BJ (cell line): ENCODE results near the gene PHF11. TPM values are rescaled to one million over a fixed set of nuclear protein-coding genes. Genes with fewer than 3 reads are reported as not detected.
"Not testable (repeated sequence)": the region's sequence is repeated elsewhere in the genome, so short reads cannot be mapped to it uniquely, and the experiment has no call there.

Experiments
- CTCF ChIA-PET: fragments of 350-600 bp; formaldehyde crosslinking; extraction: SDS; loops from one replicate; lab custom pipeline; 2021; ENCODE audit warnings: antibody characterized with exemption, inconsistent platforms; lab: Yijun Ruan, JAX
- POLR2A ChIA-PET: fragments of 300-600 bp; sonication (Branson Sonifier 250); formaldehyde crosslinking; extraction: SDS; loops from one replicate; lab custom pipeline; 2021; ENCODE audit warnings: antibody characterized with exemption; lab: Charles Lee
- DNase-seq: peaks from one replicate; pipeline ENCODE4 v3.0.0-alpha.2; 2011; ENCODE audit warnings: low read depth
- H3K27me3 ChIP-seq: 2 replicates; pipeline ENCODE4 v1.6.0; 2011; ENCODE audit warnings: low read length; ENCODE audit not compliant: control insufficient read depth, insufficient read depth
- H3K36me3 ChIP-seq: 2 replicates; pipeline ENCODE4 v1.5.1; 2011; ENCODE audit warnings: low read length; ENCODE audit not compliant: control insufficient read depth, insufficient read depth
- H3K4me3 ChIP-seq: 2 replicates; pipeline ENCODE4 v1.5.1; 2011; ENCODE audit warnings: low read depth, mild to moderate bottlenecking, control low read depth, low read length
- CTCF ChIP-seq: IDR thresholded peaks from 2 replicates; pipeline ENCODE4 v1.5.1; 2011; ENCODE audit warnings: low read depth, mild to moderate bottlenecking, control low read depth, inconsistent platforms, low read length, moderate library complexity; ENCODE audit not compliant: insufficient read depth
- polyA plus RNA-seq: library from polyadenylated mRNA; depleted of rRNA; stranded (reverse); fragments of >200 nt; gene quantifications from 2 replicates; pipeline ENCODE4 v1.2.3, GENCODE V29; 2011

The PHF11 gene
- polyA plus RNA-seq, 1 experiment, result 18.7 TPM

- 0 out of 2 replicates have a peak, but pooled peaks cover 2% of the 10 kb centered on the region for H3K36me3 ChIP-seq
- H3K4me3 ChIP-seq, result no peak overlapping the region
- DNase-seq, result no peak
- POLR2A ChIA-PET, result no interaction called here
- H3K27me3 ChIP-seq, result no peaks in the 10 kb centered on the region
- CTCF ChIA-PET, result interaction anchor here (1.4 kb wide), 1 partner anchor 10 kb away, joined by 4 read pairs; no protein-coding TSS in a partner anchor
- no peak for TF ChIP-seq CTCF
Measured at GRCh38 chr13:49561062-49561410, 65.3 kb downstream of the PHF11 start.

- H3K36me3 ChIP-seq, result 0 out of 2 replicates have a peak, but pooled peaks cover 1% of the 10 kb centered on the region
- no peak for DNase-seq
- TF ChIP-seq CTCF, result no peak
- H3K4me3 ChIP-seq, result no peak overlapping the region
- ChIA-PET CTCF (interaction anchor here (1.3 kb wide), 1 partner anchor 44 kb away, joined by 3 read pairs; no protein-coding TSS in a partner anchor), POLR2A (no interaction called here)
- no peaks in the 10 kb centered on the region for H3K27me3 ChIP-seq
Measured at GRCh38 chr13:49563516-49563915, 67.8 kb downstream of the PHF11 start.

GRCh38 chr13:49565461-49565860, 69.7 kb downstream of the PHF11 start:
- CTCF ChIA-PET, H3K4me3 ChIP-seq, DNase-seq, H3K27me3 ChIP-seq, H3K36me3 ChIP-seq, POLR2A ChIA-PET: not testable (repeated sequence)

GRCh38 chr13:49566461-49566860, 70.7 kb downstream of the PHF11 start:
- Histone ChIP-seq H3K36me3 (0 out of 2 replicates have a peak, but pooled peaks cover 1% of the 10 kb centered on the region), H3K4me3 (no peak overlapping the region), H3K27me3 (no peaks in the 10 kb centered on the region)
- no peak for TF ChIP-seq CTCF
- ChIA-PET POLR2A (no interaction called here), CTCF (no interaction called here)
- DNase-seq, result no peak

GRCh38 chr13:49567491-49567890, 71.7 kb downstream of the PHF11 start:
- POLR2A ChIA-PET, result no interaction called here
- H3K27me3 ChIP-seq, result no peaks in the 10 kb centered on the region
- CTCF ChIA-PET, result no interaction called here
- no peak overlapping the region for H3K4me3 ChIP-seq
- no peak for DNase-seq
- H3K36me3 ChIP-seq, result 0 out of 2 replicates have a peak, but pooled peaks cover 1% of the 10 kb centered on the region
- TF ChIP-seq CTCF, result no peak
